VCaP (cell line): ENCODE results near the gene TGOLN2.

ENCODE experiments used
- H3K27ac ChIP-seq: fragments of 450-650 bp; 2 replicates; pipeline ENCODE4 v1.5.1; 2017
- CTCF ChIP-seq: fragments of 450-650 bp; conservative IDR thresholded peaks from 2 replicates; pipeline ENCODE4 v1.5.1; 2017; ENCODE audit warnings: mild to moderate bottlenecking, moderate library complexity

TGOLN2 gene

GRCh38 chr2:85276571-85277118, 51.1 kb downstream of the TGOLN2 start:
- no peak for TF ChIP-seq CTCF
- H3K27ac ChIP-seq, result no peak overlapping the region

GRCh38 chr2:85275984-85276540, 51.7 kb downstream of the TGOLN2 start:
- no peak overlapping the region for H3K27ac ChIP-seq
- no peak for TF ChIP-seq CTCF

GRCh38 chr2:85273738-85274731, 53.8 kb downstream of the TGOLN2 start:
- no peak overlapping the region for H3K27ac ChIP-seq
- no peak for TF ChIP-seq CTCF

GRCh38 chr2:85272357-85272756, 55.4 kb downstream of the TGOLN2 start:
- H3K27ac ChIP-seq, result no peak overlapping the region
- TF ChIP-seq CTCF, result no peak

GRCh38 chr2:85269959-85270358, 57.8 kb downstream of the TGOLN2 start:
- H3K27ac ChIP-seq, result peak overlapping the region; percentile 80
- no peak for TF ChIP-seq CTCF
